ENCODE data around the gene RANBP1.

DNA sequence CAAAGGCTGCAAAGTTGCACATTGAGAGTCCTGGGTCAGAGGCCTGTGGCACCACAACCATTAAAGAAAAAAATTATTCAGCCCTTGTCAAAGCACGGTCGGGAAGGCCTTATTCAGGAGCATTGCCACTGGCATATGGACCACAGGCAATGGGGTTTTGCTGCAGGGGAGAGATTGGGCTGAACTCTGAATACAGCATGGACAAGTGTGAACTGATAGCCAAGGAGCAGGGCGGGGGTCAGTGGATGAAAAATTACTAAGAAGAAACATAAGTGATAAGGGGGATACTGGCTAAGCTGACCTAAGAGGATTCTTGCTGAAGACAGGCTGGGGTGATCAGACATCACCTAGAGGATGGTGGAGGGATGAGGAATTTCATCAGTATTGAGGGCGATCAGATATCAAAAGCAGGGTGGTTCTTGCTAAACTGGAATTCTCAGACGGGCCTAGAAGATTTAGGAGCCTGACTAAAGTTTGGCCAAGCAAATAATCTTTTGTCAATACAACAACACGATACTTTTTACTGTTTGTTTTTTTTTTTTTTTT, 39.2 kb upstream of the RANBP1 start:
- TF ChIP-seq ZNF274 (CRISPR knock-in tag; IDR thresholded peaks at IDR 0.05): no peak
- TF ChIP-seq, protein P1, sequence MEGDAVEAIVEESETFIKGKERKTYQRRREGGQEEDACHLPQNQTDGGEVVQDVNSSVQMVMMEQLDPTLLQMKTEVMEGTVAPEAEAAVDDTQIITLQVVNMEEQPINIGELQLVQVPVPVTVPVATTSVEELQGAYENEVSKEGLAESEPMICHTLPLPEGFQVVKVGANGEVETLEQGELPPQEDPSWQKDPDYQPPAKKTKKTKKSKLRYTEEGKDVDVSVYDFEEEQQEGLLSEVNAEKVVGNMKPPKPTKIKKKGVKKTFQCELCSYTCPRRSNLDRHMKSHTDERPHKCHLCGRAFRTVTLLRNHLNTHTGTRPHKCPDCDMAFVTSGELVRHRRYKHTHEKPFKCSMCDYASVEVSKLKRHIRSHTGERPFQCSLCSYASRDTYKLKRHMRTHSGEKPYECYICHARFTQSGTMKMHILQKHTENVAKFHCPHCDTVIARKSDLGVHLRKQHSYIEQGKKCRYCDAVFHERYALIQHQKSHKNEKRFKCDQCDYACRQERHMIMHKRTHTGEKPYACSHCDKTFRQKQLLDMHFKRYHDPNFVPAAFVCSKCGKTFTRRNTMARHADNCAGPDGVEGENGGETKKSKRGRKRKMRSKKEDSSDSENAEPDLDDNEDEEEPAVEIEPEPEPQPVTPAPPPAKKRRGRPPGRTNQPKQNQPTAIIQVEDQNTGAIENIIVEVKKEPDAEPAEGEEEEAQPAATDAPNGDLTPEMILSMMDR (CRISPR knock-in tag; IDR thresholded peaks at IDR 0.05): no peak
- TF ChIP-seq RAD51 (IDR thresholded peaks at IDR 0.05; ENCODE audit: borderline replicate concordance): no peak
- TF ChIP-seq FOSL2 (CRISPR knock-in tag; IDR thresholded peaks at IDR 0.05): no peak
- no peak for TF ChIP-seq MAZ (IDR thresholded peaks at IDR 0.05; ENCODE audit: borderline replicate concordance, low read depth, low read length)
- TF ChIP-seq MAZ (CRISPR knock-in tag; IDR thresholded peaks at IDR 0.05; ENCODE audit: low read depth): no peak
- TF ChIP-seq ESRRA (CRISPR knock-in tag; IDR thresholded peaks at IDR 0.05; ENCODE audit: low read depth): no peak
- TF ChIP-seq MAX (IDR thresholded peaks at IDR 0.05): no peak
- TF ChIP-seq POLR2AphosphoS5 (IDR thresholded peaks at IDR 0.05; ENCODE audit: low read depth, low read length): no peak
- no peak for TF ChIP-seq ZC3H4 (CRISPR knock-in tag; IDR thresholded peaks at IDR 0.05; ENCODE audit: borderline replicate concordance)
- no peak for TF ChIP-seq TIGD3 (CRISPR knock-in tag; IDR thresholded peaks at IDR 0.05; ENCODE audit: borderline replicate concordance)
- TF ChIP-seq CEBPB (IDR thresholded peaks at IDR 0.05; ENCODE audit: borderline replicate concordance, low read depth, low read length): no peak
- TF ChIP-seq ZSCAN29 (CRISPR knock-in tag; conservative IDR thresholded peaks at IDR 0.05): no peak
- no peak for TF ChIP-seq RAD21 (CRISPR knock-in tag; IDR thresholded peaks at IDR 0.05)
